Measurements from ENCODE around the gene SRXN1.

DNA sequence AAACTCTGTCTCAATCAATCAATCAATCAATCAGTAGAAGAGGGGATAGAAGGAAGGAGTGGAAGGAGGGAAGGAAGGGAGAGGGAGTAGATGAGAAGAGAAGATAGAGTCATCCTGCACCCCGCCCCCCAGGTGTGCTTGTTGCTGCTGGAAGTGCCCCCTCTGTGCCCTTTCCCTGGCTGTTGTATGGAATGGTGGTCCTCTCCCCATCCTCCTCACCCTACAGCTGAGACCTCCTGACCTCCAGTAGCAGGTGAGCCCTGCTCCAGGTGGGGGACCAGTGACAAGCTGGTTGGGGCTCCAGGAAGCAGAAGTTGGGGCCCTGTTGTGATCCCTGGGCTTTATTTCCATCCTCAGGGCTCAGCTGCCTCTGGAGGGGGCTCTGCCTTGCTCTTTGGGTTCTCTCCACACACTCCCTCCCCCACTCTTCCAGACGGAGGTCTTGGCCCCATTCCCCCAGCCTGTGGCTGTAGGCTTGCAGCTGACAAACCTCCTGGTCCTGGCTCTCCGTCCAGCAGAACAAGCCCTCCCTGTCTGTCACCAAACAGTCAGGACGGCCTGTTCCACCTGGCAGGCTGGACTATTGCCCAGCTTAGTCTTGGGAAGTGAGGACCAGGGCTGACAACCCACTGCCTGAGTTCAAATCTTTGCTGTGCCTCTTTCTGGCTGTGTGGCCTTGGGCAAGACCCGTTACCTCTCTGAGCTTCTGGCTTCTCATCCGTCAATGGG, 48.6 kb upstream of the SRXN1 start:
- TF ChIP-seq, protein P1, sequence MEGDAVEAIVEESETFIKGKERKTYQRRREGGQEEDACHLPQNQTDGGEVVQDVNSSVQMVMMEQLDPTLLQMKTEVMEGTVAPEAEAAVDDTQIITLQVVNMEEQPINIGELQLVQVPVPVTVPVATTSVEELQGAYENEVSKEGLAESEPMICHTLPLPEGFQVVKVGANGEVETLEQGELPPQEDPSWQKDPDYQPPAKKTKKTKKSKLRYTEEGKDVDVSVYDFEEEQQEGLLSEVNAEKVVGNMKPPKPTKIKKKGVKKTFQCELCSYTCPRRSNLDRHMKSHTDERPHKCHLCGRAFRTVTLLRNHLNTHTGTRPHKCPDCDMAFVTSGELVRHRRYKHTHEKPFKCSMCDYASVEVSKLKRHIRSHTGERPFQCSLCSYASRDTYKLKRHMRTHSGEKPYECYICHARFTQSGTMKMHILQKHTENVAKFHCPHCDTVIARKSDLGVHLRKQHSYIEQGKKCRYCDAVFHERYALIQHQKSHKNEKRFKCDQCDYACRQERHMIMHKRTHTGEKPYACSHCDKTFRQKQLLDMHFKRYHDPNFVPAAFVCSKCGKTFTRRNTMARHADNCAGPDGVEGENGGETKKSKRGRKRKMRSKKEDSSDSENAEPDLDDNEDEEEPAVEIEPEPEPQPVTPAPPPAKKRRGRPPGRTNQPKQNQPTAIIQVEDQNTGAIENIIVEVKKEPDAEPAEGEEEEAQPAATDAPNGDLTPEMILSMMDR (IDR thresholded peaks at IDR 0.05), result no peak
- TF ChIP-seq POLR2A (IDR thresholded peaks at IDR 0.05), result no peak

Measured in thyroid gland (tissue), 4 donors.